B cell (primary cell): Measurements from ENCODE around the gene ITPR1. TPM values are rescaled to one million over a fixed set of nuclear protein-coding genes. Genes with fewer than 3 reads are reported as not detected.

Experiments
- ATAC-seq: fragments of 200-7000 bp; cut with Tn5 transposase; one replicate; pipeline ENCODE4 v1.10.0; 2021; ENCODE audit warnings: low read depth, mild to moderate bottlenecking, moderate number of reproducible peaks, moderate library complexity
- CTCF ChIA-PET: fragments of 350-600 bp; sonication (Branson Sonifier 250); formaldehyde crosslinking; loops from one replicate; lab custom pipeline; 2021; ENCODE audit warnings: antibody characterized with exemption, inconsistent platforms; lab: Charles Lee
- POLR2A ChIA-PET: fragments of 350-600 bp; sonication (Branson Sonifier 250); formaldehyde crosslinking; loops from one replicate; lab custom pipeline; 2021; ENCODE audit warnings: antibody characterized with exemption; lab: Charles Lee
- DNase-seq: peaks from one replicate; pipeline ENCODE4 v3.0.0; 2013
- H2AFZ ChIP-seq: 2 replicates; pipeline ENCODE4 v1.6.1; 2012; ENCODE audit warnings: mild to moderate bottlenecking, low read depth, low read length; ENCODE audit not compliant: insufficient read depth, poor library complexity, severe bottlenecking
- H3K27ac ChIP-seq, 2 donors: 1 replicate in 1 of 2; 2 replicates in 1 of 2; pipeline ENCODE4 v1.5.1; 2012 to 2013; ENCODE audit warnings: low read length in 2 of 2, mild to moderate bottlenecking in 2 of 2, moderate library complexity in 1 of 2
- H3K27me3 ChIP-seq, 4 experiments: fragments of 200-600 bp in 1 of 4; sonication (generic) in 1 of 4; replicated peaks in 1 of 4; 1 replicate in 2 of 4; 2 replicates in 2 of 4; pipeline versions ENCODE4 v1.6.1 to v1.7.0; 2013 to 2016; ENCODE audit warnings: low read length in 3 of 4, mild to moderate bottlenecking in 2 of 4, mixed read lengths in 1 of 4, moderate library complexity in 1 of 4; ENCODE audit not compliant: insufficient read depth in 4 of 4, control insufficient read depth in 3 of 4; ENCODE audit errors: control extremely low read depth in 1 of 4
- H3K36me3 ChIP-seq, 2 experiments: replicated peaks in 1 of 2; 1 replicate in 1 of 2; 2 replicates in 1 of 2; pipeline versions ENCODE4 v1.6.1 to v1.7.1; 2013; ENCODE audit warnings: low read length in 1 of 2; ENCODE audit not compliant: insufficient read depth in 2 of 2, control insufficient read depth in 1 of 2; ENCODE audit errors: control extremely low read depth in 1 of 2, extremely low read depth in 1 of 2
- H3K4me1 ChIP-seq, 2 donors: fragments of 200-600 bp in 1 of 2; sonication (generic) in 1 of 2; 1 replicate in 1 of 2; 2 replicates in 1 of 2; pipeline versions ENCODE4 v1.5.1 to v1.6.1; 2013 to 2017; ENCODE audit warnings: low read length in 2 of 2; ENCODE audit not compliant: control insufficient read depth in 2 of 2, insufficient read depth in 2 of 2
- H3K4me2 ChIP-seq: replicated peaks from 2 replicates; pipeline ENCODE3; 2012; ENCODE audit warnings: mild to moderate bottlenecking, low read depth, low read length; ENCODE audit not compliant: poor library complexity, severe bottlenecking
- H3K4me3 ChIP-seq, 5 experiments: fragments of 200-600 bp in 1 of 5; sonication (generic) in 1 of 5; 1 replicate in 3 of 5; 2 replicates in 2 of 5; pipeline versions ENCODE4 v1.5.1 to v1.7.0; 2011 to 2016; ENCODE audit warnings: low read length in 4 of 5, mild to moderate bottlenecking in 4 of 5, low read depth in 2 of 5, control low read depth in 1 of 5, moderate library complexity in 1 of 5; ENCODE audit not compliant: insufficient read depth in 1 of 5; ENCODE audit errors: control extremely low read depth in 1 of 5, extremely low read depth in 1 of 5
- H3K79me2 ChIP-seq: fragments of 200-600 bp; sonication (generic); one replicate; pipeline ENCODE4 v1.6.0; 2016; ENCODE audit warnings: low read length; ENCODE audit not compliant: control insufficient read depth, insufficient read depth
- H3K9ac ChIP-seq: fragments of 200-600 bp; sonication (generic); 2 replicates; pipeline ENCODE4 v1.6.1; 2017; ENCODE audit warnings: mild to moderate bottlenecking, low read length, moderate library complexity
- H3K9me3 ChIP-seq, 3 donors: one replicate each; pipeline versions ENCODE4 v1.6.1 to v1.7.1; 2013; ENCODE audit warnings: low read length in 2 of 3; ENCODE audit not compliant: control insufficient read depth in 2 of 3, insufficient read depth in 1 of 3; ENCODE audit errors: control extremely low read depth in 1 of 3
- H4K20me1 ChIP-seq: 2 replicates; pipeline ENCODE4 v1.6.0; 2012; ENCODE audit warnings: mild to moderate bottlenecking, low read length; ENCODE audit not compliant: insufficient read depth, control insufficient read depth, poor library complexity, severe bottlenecking
- H3K27ac Mint-ChIP-seq: one replicate; pipeline ENCODE4 v1.8.0; 2021; ENCODE audit warnings: mixed read lengths
- H3K27me3 Mint-ChIP-seq: one replicate; pipeline ENCODE4 v1.8.0; 2021; ENCODE audit warnings: mixed read lengths
- H3K4me1 Mint-ChIP-seq: one replicate; pipeline ENCODE4 v1.8.0; 2021; ENCODE audit warnings: mixed read lengths
- H3K4me3 Mint-ChIP-seq: one replicate; pipeline ENCODE4 v1.8.0; 2021; ENCODE audit warnings: mixed read lengths
- H3K9me3 Mint-ChIP-seq: one replicate; pipeline ENCODE4 v1.8.0; 2022; ENCODE audit warnings: mixed read lengths; ENCODE audit not compliant: insufficient read depth
- CTCF ChIP-seq: fragments of 200-600 bp; IDR thresholded peaks from one replicate; pipeline ENCODE4 v1.8.0; 2022; ENCODE audit warnings: antibody characterized with exemption, mild to moderate bottlenecking
- EZH2 ChIP-seq: IDR thresholded peaks from 2 replicates; pipeline ENCODE4 v1.6.1; 2012; ENCODE audit warnings: borderline replicate concordance, low read depth, mild to moderate bottlenecking, moderate library complexity, low read length; ENCODE audit not compliant: insufficient read depth, poor library complexity, severe bottlenecking
- WGBS: methylation state at CpG from one replicate; pipeline ENCODE4 v1.1.5; 2013; ENCODE audit warnings: missing lambda C conversion rate; ENCODE audit not compliant: insufficient coverage; 5-methylcytosine and 5-hydroxymethylcytosine counted together
- intact Hi-C: fragments of 100-400 bp; cut with micrococcal nuclease; formaldehyde crosslinking; loops from one replicate; pipeline ENCODE4 v1.10.0; 2022
- polyA plus RNA-seq: library from polyadenylated mRNA; depleted of rRNA; stranded (reverse); fragments of >200 nt; gene quantifications from 2 replicates; pipeline ENCODE4 v1.2.3, GENCODE V29; 2012
- total RNA-seq, 2 donors: library from RNA; stranded (reverse); fragments of 120-200 nt in 1 of 2; gene quantifications; 1 replicate in 1 of 2; 2 replicates in 1 of 2; pipeline versions ENCODE4 v1.2.3 to v1.2.4, GENCODE V29; 2013 to 2022

Gene ITPR1
- total and polyA plus RNA-seq, 2 donors (not counting 1 experiment from before 2014, with no cell fraction given) = 64.0 to 332 TPM

- DNase-seq = peak; percentile 23
These were observed 91.5 kb downstream of the ITPR1 start for GRCh38 chr3:4584456-4585249.

More at GRCh38 chr3:4584456-4585249, 91.5 kb downstream of the ITPR1 start:
- WGBS = 10% methylated on average over 6 of the region's 12 CpGs
- CTCF ChIA-PET = interaction anchor here (0.6 to 3.0 kb wide), 9 partner anchors 13 to 247 kb away, joined by 3 to 21 read pairs (median 3); partner anchors contain the start of gene ITPR1
- Mint-ChIP-seq H3K27me3 (no peaks in the 10 kb centered on the region), H3K4me1 (peaks cover 88% of the 10 kb centered on the region), H3K4me3 (peak overlapping the region; percentile 87), H3K9me3 (no peaks in the 10 kb centered on the region), H3K27ac (peak overlapping the region; percentile 88)
- Histone ChIP-seq H3K4me2 (peak overlapping the region; percentile 60), H3K4me1 (peaks cover 60 to 68% of the 10 kb centered on the region in 2 donors), H3K27ac (peak overlapping the region; percentile 28 to 56), H3K4me3 (peak overlapping the region in 4 of 5 experiments; percentile 0 to 31 (median 14)), H3K36me3 (peaks cover 0 to 5% of the 10 kb centered on the region in 2 experiments), H3K79me2 (peaks cover 95% of the 10 kb centered on the region), H3K9ac (peak overlapping the region; percentile 45), H4K20me1 (peaks cover 97% of the 10 kb centered on the region), H3K9me3 (no peaks in the 10 kb centered on the region), H2AFZ (no peak overlapping the region), H3K27me3 (no peaks in the 10 kb centered on the region)
- ATAC-seq = peak; percentile 43
- intact Hi-C loops = loop anchor here (2.0 to 5.0 kb wide), 2 partner anchors 16 to 92 kb away; partner anchors contain the start of gene ITPR1
- POLR2A ChIA-PET = interaction anchor here (1.0 to 1.6 kb wide), 2 partner anchors 14 to 91 kb away, joined by 3 to 7 read pairs; partner anchors contain the start of gene ITPR1
- TF ChIP-seq EZH2 = no peak
- TF ChIP-seq CTCF = no peak
